NT2/D1 (cell line): Measurements from ENCODE around the gene SLCO1B1.

ENCODE experiments used
- DNase-seq: peaks from one replicate; pipeline ENCODE4 v3.0.0-alpha.2; 2011; ENCODE audit warnings: low read depth, low spot score
- H3K27me3 ChIP-seq: 2 replicates; pipeline ENCODE4 v1.6.0; 2011; ENCODE audit warnings: mild to moderate bottlenecking; ENCODE audit not compliant: insufficient read length, insufficient read depth
- H3K36me3 ChIP-seq: 2 replicates; pipeline ENCODE4 v1.6.1; 2011; ENCODE audit warnings: mild to moderate bottlenecking, low read length, mixed read lengths; ENCODE audit not compliant: insufficient read depth, insufficient read length
- H3K4me1 ChIP-seq: 2 replicates; pipeline ENCODE4 v1.5.1; 2011; ENCODE audit not compliant: insufficient read depth, insufficient read length
- H3K4me3 ChIP-seq: 2 replicates; pipeline ENCODE4 v1.5.1; 2011; ENCODE audit warnings: low read depth; ENCODE audit not compliant: insufficient read length
- H3K9ac ChIP-seq: 2 replicates; pipeline ENCODE4 v1.6.0; 2011; ENCODE audit warnings: low read depth; ENCODE audit not compliant: insufficient read length
- H3K9me3 ChIP-seq: 2 replicates; pipeline ENCODE4 v1.5.1; 2011; ENCODE audit warnings: mild to moderate bottlenecking, low read length; ENCODE audit not compliant: insufficient read depth
- SUZ12 ChIP-seq: IDR thresholded peaks from 2 replicates; pipeline ENCODE4 v1.6.1; 2011; ENCODE audit not compliant: insufficient read length, insufficient read depth; ENCODE audit errors: extremely low read depth
- YY1 ChIP-seq: IDR thresholded peaks from 2 replicates; pipeline ENCODE4 v1.6.1; 2011; ENCODE audit not compliant: insufficient read length, insufficient read depth
- ZNF274 ChIP-seq: IDR thresholded peaks from 2 replicates; pipeline ENCODE4 v1.6.1; 2011; ENCODE audit warnings: mild to moderate bottlenecking, low read depth, low read length

The SLCO1B1 gene

DNA sequence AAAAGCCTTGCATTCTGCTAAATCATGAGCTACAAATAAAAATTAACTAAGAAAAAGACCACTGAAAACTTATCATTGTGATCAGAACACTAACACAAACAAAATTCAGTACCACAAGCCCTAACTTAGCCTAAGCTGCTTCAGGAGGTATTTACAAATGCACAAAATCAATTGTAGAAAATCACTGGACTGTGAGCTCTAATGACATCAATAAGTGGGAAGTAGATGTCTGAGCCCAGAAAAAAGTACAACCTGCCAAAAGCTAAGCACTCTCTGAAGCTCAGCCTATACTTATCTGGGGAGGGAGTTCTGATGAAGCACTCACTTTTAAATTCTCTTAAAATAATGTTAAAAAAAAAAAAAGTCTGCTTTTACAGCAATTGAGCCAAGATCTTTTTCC is 92.9 kb downstream of the SLCO1B1 start:
- no peak for DNase-seq
- Histone ChIP-seq H3K36me3 (peaks cover 4% of the 10 kb centered on the region), H3K4me1 (no peaks in the 10 kb centered on the region), H3K9ac (no peak overlapping the region), H3K27me3 (no peaks in the 10 kb centered on the region), H3K4me3 (no peak overlapping the region), H3K9me3 (no peaks in the 10 kb centered on the region)
- TF ChIP-seq SUZ12 (no peak), ZNF274 (no peak), YY1 (no peak)

DNA sequence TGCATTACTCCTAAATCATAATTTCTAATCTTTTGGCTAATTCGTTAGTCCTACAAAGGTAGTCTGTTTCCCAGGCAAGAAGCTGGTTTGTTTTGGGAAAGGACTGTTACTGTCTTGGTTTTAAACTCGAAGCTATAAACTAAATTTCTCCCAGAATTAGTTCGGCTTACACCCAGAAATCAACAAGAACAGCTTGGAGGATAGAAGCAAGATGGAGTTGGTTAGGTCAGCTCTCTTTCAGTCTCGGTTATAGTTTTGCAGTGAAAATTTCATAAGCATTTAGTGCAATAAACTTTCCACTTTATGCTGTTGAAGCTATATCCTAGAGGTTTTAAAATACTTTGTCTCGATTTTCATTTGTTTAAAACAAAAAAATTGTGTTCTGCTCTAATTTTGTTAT is 103.4 kb downstream of the SLCO1B1 start:
- Histone ChIP-seq H3K9ac (no peak overlapping the region), H3K4me3 (no peak overlapping the region), H3K27me3 (no peaks in the 10 kb centered on the region), H3K36me3 (peaks cover 4% of the 10 kb centered on the region), H3K9me3 (no peaks in the 10 kb centered on the region), H3K4me1 (no peaks in the 10 kb centered on the region)
- DNase-seq = no peak
- TF ChIP-seq SUZ12 (no peak), ZNF274 (no peak), YY1 (no peak)

DNA sequence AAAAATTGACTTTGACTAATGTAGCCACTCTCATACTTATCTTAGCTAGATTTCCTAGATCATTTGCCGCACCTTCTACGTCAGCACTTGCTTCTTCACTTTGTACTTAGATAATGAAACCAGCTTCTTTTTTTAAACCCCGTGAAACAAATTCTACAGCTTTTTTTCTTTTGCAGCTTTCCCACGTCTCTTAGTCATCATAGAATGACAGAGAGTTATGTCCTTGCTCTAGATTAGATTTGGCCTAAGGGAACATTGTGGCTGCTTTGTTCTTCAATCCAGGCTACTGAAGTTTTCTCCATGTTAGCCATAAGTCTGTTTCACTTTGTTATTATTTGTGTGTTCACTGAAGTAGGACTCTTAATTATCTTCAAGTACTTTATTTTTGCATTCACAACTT is 108.9 kb downstream of the SLCO1B1 start:
- DNase-seq = no peak
- H3K4me1 ChIP-seq = no peaks in the 10 kb centered on the region
- no peak overlapping the region for H3K9ac ChIP-seq
- no peaks in the 10 kb centered on the region; the same call in 1 of the 2 replicates for H3K9me3 ChIP-seq
- no peak for TF ChIP-seq YY1
- TF ChIP-seq ZNF274 = no peak
- no peak for TF ChIP-seq SUZ12
- no peaks in the 10 kb centered on the region for H3K27me3 ChIP-seq
- H3K36me3 ChIP-seq = no peaks in the 10 kb centered on the region
- H3K4me3 ChIP-seq = no peak overlapping the region

DNA sequence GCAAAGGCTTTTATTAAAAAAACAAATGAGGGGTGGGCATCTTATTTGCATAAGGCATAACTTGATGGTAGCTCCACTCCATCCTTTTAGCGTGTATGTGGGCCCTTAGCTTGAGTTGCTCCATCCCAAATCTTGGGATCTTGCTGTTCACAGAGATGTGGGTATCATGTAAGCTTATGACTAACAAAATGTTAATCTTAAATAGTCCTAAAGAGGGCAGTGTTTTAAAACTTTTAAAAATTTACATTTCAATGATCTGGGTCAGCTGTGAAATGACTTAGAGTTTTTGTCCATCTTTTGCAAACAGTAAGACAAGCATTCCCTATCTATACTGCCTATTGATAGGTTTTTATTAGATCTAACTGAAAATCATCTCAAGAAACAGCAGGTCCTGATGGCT is 117.7 kb downstream of the SLCO1B1 start:
- Histone ChIP-seq H3K4me1 (no peaks in the 10 kb centered on the region), H3K27me3 (no peaks in the 10 kb centered on the region), H3K9me3 (no peaks in the 10 kb centered on the region), H3K9ac (no peak overlapping the region), H3K36me3 (no peaks in the 10 kb centered on the region), H3K4me3 (no peak overlapping the region)
- DNase-seq = no peak
- TF ChIP-seq ZNF274 (no peak), YY1 (no peak), SUZ12 (no peak)

DNA sequence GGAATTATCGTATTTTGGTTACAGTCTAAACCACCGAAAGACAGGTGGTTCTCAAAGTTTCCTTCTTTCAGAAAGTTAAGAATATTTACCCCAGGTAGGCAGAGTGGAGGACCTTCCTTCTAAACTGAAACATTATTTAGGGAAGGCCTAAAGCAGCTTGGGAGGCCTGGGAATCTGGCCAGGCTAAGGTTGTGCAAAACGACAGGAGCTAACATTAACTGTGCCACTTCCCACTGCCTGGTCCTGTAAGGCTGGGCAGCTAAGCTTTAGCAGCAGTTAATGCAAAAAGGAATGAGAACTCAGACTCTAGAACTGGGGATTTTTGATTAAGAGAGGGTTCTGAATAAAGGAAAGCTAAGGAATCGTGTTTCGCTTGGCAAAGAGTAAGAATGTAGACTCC is 121.1 kb downstream of the SLCO1B1 start:
- Histone ChIP-seq H3K9ac (no peak overlapping the region), H3K9me3 (peaks cover 1% of the 10 kb centered on the region; the same call in 1 of the 2 replicates), H3K4me3 (no peak overlapping the region), H3K27me3 (no peaks in the 10 kb centered on the region), H3K4me1 (no peaks in the 10 kb centered on the region), H3K36me3 (no peaks in the 10 kb centered on the region)
- no peak for DNase-seq
- no peak for TF ChIP-seq ZNF274
- TF ChIP-seq YY1 = no peak
- TF ChIP-seq SUZ12 = no peak

DNA sequence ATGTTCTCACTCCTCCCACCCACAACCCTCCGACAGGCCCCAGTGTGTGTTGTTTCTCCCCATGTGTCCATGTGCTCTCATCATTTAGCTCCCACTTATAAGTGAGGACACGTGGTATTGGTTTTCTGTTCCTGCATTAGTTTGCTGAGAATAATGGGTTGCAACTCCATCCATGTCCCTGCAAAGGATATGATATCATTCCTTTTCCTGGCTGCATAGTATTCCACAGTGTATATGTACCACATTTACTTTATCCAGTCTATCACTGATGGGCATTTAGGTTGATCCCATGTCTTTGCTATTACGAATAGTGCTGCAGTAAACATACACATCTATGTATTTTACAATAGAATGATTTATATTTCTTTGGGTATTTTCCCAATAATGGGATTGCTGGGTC is 126.2 kb downstream of the SLCO1B1 start:
- Histone ChIP-seq H3K36me3 (no peaks in the 10 kb centered on the region), H3K27me3 (no peaks in the 10 kb centered on the region), H3K4me3 (no peak overlapping the region), H3K9ac (no peak overlapping the region), H3K9me3 (peaks cover 16% of the 10 kb centered on the region), H3K4me1 (no peaks in the 10 kb centered on the region)
- DNase-seq = no peak
- TF ChIP-seq ZNF274 (no peak), YY1 (no peak), SUZ12 (no peak)

DNA sequence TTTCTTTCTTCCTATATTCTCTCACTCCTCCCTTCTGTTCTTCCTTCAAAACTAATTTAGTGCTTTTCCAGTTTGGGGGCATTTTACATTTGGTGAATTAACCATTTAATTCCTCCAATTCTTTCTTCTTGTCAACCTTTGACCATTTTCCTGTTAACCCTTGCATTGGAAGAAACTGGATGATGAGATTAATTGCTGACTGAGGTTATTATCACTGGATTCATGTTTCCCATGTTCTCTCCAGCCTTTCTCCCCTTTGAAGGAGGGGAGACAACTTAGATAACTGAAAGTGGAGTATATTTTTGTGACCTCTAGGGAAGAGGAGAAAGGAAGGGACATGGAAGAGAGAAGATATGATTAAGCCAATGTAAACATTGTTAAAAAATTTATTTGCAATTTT is 133.2 kb downstream of the SLCO1B1 start:
- no peak overlapping the region for H3K4me3 ChIP-seq
- peaks cover 26% of the 10 kb centered on the region for H3K9me3 ChIP-seq
- no peak for TF ChIP-seq SUZ12
- TF ChIP-seq YY1 = no peak
- no peak for TF ChIP-seq ZNF274
- DNase-seq = no peak
- H3K4me1 ChIP-seq = no peaks in the 10 kb centered on the region
- no peaks in the 10 kb centered on the region for H3K36me3 ChIP-seq
- H3K9ac ChIP-seq = no peak overlapping the region
- no peaks in the 10 kb centered on the region for H3K27me3 ChIP-seq

DNA sequence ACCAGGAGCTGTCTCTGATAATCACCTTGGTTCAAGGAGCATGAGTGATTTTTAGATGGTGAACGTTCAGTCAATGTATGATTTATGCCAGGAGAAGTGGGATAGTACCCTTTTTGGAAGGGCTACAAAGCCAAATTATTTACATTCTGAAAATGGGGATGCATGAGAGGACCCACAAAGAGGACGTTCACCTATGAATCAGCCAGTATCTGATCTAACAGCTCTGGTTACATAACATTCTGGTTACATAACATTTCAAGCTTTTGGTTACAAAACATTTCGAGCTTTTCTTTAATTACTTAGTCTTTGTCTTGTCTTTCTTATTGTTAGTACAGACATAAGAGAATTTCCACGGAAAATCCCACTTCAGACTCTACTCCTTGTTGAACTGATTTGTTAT is 134.9 kb downstream of the SLCO1B1 start:
- no peaks in the 10 kb centered on the region for H3K36me3 ChIP-seq
- no peak overlapping the region for H3K9ac ChIP-seq
- H3K9me3 ChIP-seq = peaks cover 19% of the 10 kb centered on the region
- H3K27me3 ChIP-seq = no peaks in the 10 kb centered on the region
- TF ChIP-seq YY1 = no peak
- no peak for TF ChIP-seq ZNF274
- TF ChIP-seq SUZ12 = no peak
- H3K4me3 ChIP-seq = no peak overlapping the region
- H3K4me1 ChIP-seq = no peaks in the 10 kb centered on the region
- no peak for DNase-seq
